HepG2 (cell line): ENCODE measurements around the gene TTC19. TPM values are rescaled to one million over a fixed set of nuclear protein-coding genes. Genes with fewer than 3 reads are reported as not detected.
A peak's percentile ranks its signal among the peaks of the same experiment; 100 is the strongest.

ENCODE experiments used
- EP300 ChIP-seq, 3 experiments: sonication (generic) in 1 of 3; formaldehyde crosslinking in 1 of 3; IDR thresholded peaks; 2 replicates each; pipeline versions ENCODE4 v1.5.1 to v1.6.1; 2011 to 2020; ENCODE audit warnings: low read depth in 2 of 3, low read length in 2 of 3, borderline replicate concordance in 1 of 3, improper control_type of control experiment in 1 of 3, mild to moderate bottlenecking in 1 of 3, missing genetic modification reagents in 1 of 3, moderate library complexity in 1 of 3
- KLF16 ChIP-seq, 2 experiments: sonication (generic) in 1 of 2; formaldehyde crosslinking in 1 of 2; IDR thresholded peaks; 2 replicates each; pipeline versions ENCODE4 v1.6.1 to v1.8.0; 2016 to 2023; ENCODE audit warnings: missing genetic modification reagents in 2 of 2, missing compliant biosample characterization in 1 of 2
- MYNN ChIP-seq: sonication (generic); formaldehyde crosslinking; IDR thresholded peaks from 2 replicates; pipeline ENCODE4 v1.4.0; 2020; ENCODE audit warnings: mild to moderate bottlenecking, low read depth, missing genetic modification reagents
- RCOR2 ChIP-seq: IDR thresholded peaks from 2 replicates; pipeline ENCODE4 v1.6.1; 2016; ENCODE audit warnings: missing biosample characterization, missing genetic modification reagents
- TEAD2 ChIP-seq: sonication (generic); formaldehyde crosslinking; IDR thresholded peaks from 2 replicates; pipeline ENCODE4 v1.9.0; 2021; ENCODE audit warnings: missing genetic modification reagents
- ZNF138 ChIP-seq: sonication (generic); formaldehyde crosslinking; IDR thresholded peaks from 2 replicates; pipeline ENCODE4 v1.5.0; 2020; ENCODE audit warnings: mild to moderate bottlenecking, low read depth, missing genetic modification reagents
- ZNF253 ChIP-seq: sonication (generic); formaldehyde crosslinking; IDR thresholded peaks from 2 replicates; pipeline ENCODE4 v1.8.0; 2022; ENCODE audit warnings: mild to moderate bottlenecking, missing genetic modification reagents, borderline replicate concordance
- ZNF431 ChIP-seq: sonication (generic); formaldehyde crosslinking; IDR thresholded peaks from 2 replicates; pipeline ENCODE4 v1.9.0; 2022; ENCODE audit warnings: missing genetic modification reagents, low read depth, mild to moderate bottlenecking, borderline replicate concordance
- ZNF556 ChIP-seq: sonication (generic); formaldehyde crosslinking; IDR thresholded peaks from 2 replicates; pipeline ENCODE4 v1.4.0; 2020; ENCODE audit warnings: mild to moderate bottlenecking, missing genetic modification reagents, borderline replicate concordance
- ZNF674 ChIP-seq: sonication (generic); formaldehyde crosslinking; IDR thresholded peaks from 2 replicates; pipeline ENCODE4 v1.5.0; 2020; ENCODE audit warnings: low read depth, mild to moderate bottlenecking, missing genetic modification reagents
- ZNF713 ChIP-seq: sonication (generic); formaldehyde crosslinking; IDR thresholded peaks from 2 replicates; pipeline ENCODE4 v1.4.0; 2020; ENCODE audit warnings: mild to moderate bottlenecking, missing genetic modification reagents
- ZNF777 ChIP-seq: sonication (generic); formaldehyde crosslinking; IDR thresholded peaks from 2 replicates; pipeline ENCODE4 v1.4.0; 2020; ENCODE audit warnings: missing genetic modification reagents
- polyA plus RNA-seq, 8 experiments: library from polyadenylated mRNA; depleted of rRNA in 3 of 8; stranded (reverse) in 7 of 8; unstranded in 1 of 8; fragments of >200 nt; fragmentation: Illumina TruSeq in 4 of 8; extraction: Trizol in 4 of 8; gene quantifications; 2 replicates each; pipeline versions ENCODE4 v1.2.1 to v1.2.3, GENCODE V29; 2011 to 2016; ENCODE audit warnings: low read depth in 4 of 8, missing spikeins in 1 of 8, mixed read lengths in 1 of 8; ENCODE audit not compliant: insufficient read depth in 1 of 8
- total RNA-seq, 5 experiments: library from RNA; depleted of rRNA; stranded (reverse); fragments of >200 nt; fragmentation: Illumina TruSeq; extraction: Trizol; gene quantifications; 2 replicates each; pipeline ENCODE4 v1.2.3, GENCODE V29; 2016; ENCODE audit warnings: low read depth in 1 of 5
- TF ChIP-seq, protein P1 (sequence below): sonication (generic); formaldehyde crosslinking; conservative IDR thresholded peaks from 2 replicates; pipeline ENCODE4 v1.4.0; 2020; ENCODE audit warnings: mild to moderate bottlenecking, missing genetic modification reagents, moderate library complexity
- TF ChIP-seq, protein P2 (sequence below): sonication (generic); formaldehyde crosslinking; IDR thresholded peaks from 2 replicates; pipeline ENCODE4 v1.8.1; 2023; ENCODE audit warnings: mild to moderate bottlenecking, missing genetic modification reagents
- TF ChIP-seq, protein P3 (sequence below): sonication (generic); formaldehyde crosslinking; IDR thresholded peaks from 2 replicates; pipeline ENCODE4 v1.4.0; 2020; ENCODE audit warnings: missing genetic modification reagents, borderline replicate concordance
- TF ChIP-seq, protein P4 (sequence below): sonication (generic); formaldehyde crosslinking; IDR thresholded peaks from 2 replicates; pipeline ENCODE4 v1.8.1; 2023; ENCODE audit warnings: mild to moderate bottlenecking, inconsistent platforms, moderate library complexity, missing genetic modification reagents, borderline replicate concordance

Gene TTC19
- total and polyA plus RNA-seq, 2 of the 13 experiments (the other 11 are each of a cell fraction or from before 2014, with no cell fraction given), result 4.4 to 24.3 TPM

DNA sequence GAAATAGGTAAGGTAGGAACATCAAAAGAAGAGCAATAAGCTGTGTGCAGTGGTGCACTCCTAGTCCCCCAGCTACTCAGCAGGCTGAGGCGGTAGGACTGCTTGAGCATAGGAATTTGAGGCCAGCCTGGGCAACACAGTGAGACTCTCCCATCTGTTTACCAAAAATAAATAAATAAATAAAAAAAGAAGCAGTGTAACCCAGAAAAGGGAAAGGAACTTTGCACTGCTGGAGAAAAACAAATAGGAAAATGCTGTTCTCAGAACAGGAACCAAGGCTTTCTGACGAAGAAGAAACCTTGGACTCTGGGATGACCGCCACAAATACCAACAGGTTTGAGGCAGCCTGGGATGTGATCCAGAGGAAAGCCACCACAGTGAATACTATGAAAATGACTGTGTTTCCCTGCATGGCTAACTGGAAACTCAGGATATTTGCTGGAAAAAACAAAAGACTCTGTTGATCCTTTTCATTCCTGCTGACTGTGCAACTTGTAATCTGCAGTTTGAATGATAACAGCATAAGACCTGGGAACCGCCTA lies 41.2 kb downstream of the TTC19 start (continued):
- no peak for TF ChIP-seq ZNF674 (CRISPR knock-in tag)
- no peak for TF ChIP-seq MYNN (CRISPR knock-in tag)
- no peak for TF ChIP-seq ZNF777 (CRISPR knock-in tag)
- TF ChIP-seq TEAD2 (CRISPR knock-in tag), result no peak
- TF ChIP-seq, protein P1, sequence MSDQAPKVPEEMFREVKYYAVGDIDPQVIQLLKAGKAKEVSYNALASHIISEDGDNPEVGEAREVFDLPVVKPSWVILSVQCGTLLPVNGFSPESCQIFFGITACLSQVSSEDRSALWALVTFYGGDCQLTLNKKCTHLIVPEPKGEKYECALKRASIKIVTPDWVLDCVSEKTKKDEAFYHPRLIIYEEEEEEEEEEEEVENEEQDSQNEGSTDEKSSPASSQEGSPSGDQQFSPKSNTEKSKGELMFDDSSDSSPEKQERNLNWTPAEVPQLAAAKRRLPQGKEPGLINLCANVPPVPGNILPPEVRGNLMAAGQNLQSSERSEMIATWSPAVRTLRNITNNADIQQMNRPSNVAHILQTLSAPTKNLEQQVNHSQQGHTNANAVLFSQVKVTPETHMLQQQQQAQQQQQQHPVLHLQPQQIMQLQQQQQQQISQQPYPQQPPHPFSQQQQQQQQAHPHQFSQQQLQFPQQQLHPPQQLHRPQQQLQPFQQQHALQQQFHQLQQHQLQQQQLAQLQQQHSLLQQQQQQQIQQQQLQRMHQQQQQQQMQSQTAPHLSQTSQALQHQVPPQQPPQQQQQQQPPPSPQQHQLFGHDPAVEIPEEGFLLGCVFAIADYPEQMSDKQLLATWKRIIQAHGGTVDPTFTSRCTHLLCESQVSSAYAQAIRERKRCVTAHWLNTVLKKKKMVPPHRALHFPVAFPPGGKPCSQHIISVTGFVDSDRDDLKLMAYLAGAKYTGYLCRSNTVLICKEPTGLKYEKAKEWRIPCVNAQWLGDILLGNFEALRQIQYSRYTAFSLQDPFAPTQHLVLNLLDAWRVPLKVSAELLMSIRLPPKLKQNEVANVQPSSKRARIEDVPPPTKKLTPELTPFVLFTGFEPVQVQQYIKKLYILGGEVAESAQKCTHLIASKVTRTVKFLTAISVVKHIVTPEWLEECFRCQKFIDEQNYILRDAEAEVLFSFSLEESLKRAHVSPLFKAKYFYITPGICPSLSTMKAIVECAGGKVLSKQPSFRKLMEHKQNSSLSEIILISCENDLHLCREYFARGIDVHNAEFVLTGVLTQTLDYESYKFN (CRISPR knock-in tag), result peak; percentile 96
- no peak for TF ChIP-seq ZNF253
- 0 out of 2 replicates have a peak, but pooled peaks have one; percentile 19 for TF ChIP-seq ZNF556 (CRISPR knock-in tag)
- peak; percentile 88 for TF ChIP-seq RCOR2 (CRISPR knock-in tag)
- 0 out of 4 replicates have a peak, but pooled peaks of 1 of the 2 experiments have one; percentile 42 for TF ChIP-seq KLF16 (CRISPR knock-in tag; IDR thresholded peaks at IDR 0.05)
- TF ChIP-seq ZNF713 (CRISPR knock-in tag), result no peak
- no peak for TF ChIP-seq ZNF138 (CRISPR knock-in tag)
- peak; percentile 35 to 68; a peak in 2 of 4 replicates for TF ChIP-seq EP300 (IDR thresholded peaks at IDR 0.05; ENCODE audit: low read depth in 2 of 2, low read length in 2 of 2)
- TF ChIP-seq EP300 (CRISPR knock-in tag; IDR thresholded peaks at IDR 0.05; ENCODE audit: borderline replicate concordance), result no peak
- no peak for TF ChIP-seq ZNF431 (CRISPR knock-in tag)
- TF ChIP-seq, protein P2, sequence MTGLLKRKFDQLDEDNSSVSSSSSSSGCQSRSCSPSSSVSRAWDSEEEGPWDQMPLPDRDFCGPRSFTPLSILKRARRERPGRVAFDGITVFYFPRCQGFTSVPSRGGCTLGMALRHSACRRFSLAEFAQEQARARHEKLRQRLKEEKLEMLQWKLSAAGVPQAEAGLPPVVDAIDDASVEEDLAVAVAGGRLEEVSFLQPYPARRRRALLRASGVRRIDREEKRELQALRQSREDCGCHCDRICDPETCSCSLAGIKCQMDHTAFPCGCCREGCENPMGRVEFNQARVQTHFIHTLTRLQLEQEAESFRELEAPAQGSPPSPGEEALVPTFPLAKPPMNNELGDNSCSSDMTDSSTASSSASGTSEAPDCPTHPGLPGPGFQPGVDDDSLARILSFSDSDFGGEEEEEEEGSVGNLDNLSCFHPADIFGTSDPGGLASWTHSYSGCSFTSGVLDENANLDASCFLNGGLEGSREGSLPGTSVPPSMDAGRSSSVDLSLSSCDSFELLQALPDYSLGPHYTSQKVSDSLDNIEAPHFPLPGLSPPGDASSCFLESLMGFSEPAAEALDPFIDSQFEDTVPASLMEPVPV (CRISPR knock-in tag), result no peak
- TF ChIP-seq, protein P3, sequence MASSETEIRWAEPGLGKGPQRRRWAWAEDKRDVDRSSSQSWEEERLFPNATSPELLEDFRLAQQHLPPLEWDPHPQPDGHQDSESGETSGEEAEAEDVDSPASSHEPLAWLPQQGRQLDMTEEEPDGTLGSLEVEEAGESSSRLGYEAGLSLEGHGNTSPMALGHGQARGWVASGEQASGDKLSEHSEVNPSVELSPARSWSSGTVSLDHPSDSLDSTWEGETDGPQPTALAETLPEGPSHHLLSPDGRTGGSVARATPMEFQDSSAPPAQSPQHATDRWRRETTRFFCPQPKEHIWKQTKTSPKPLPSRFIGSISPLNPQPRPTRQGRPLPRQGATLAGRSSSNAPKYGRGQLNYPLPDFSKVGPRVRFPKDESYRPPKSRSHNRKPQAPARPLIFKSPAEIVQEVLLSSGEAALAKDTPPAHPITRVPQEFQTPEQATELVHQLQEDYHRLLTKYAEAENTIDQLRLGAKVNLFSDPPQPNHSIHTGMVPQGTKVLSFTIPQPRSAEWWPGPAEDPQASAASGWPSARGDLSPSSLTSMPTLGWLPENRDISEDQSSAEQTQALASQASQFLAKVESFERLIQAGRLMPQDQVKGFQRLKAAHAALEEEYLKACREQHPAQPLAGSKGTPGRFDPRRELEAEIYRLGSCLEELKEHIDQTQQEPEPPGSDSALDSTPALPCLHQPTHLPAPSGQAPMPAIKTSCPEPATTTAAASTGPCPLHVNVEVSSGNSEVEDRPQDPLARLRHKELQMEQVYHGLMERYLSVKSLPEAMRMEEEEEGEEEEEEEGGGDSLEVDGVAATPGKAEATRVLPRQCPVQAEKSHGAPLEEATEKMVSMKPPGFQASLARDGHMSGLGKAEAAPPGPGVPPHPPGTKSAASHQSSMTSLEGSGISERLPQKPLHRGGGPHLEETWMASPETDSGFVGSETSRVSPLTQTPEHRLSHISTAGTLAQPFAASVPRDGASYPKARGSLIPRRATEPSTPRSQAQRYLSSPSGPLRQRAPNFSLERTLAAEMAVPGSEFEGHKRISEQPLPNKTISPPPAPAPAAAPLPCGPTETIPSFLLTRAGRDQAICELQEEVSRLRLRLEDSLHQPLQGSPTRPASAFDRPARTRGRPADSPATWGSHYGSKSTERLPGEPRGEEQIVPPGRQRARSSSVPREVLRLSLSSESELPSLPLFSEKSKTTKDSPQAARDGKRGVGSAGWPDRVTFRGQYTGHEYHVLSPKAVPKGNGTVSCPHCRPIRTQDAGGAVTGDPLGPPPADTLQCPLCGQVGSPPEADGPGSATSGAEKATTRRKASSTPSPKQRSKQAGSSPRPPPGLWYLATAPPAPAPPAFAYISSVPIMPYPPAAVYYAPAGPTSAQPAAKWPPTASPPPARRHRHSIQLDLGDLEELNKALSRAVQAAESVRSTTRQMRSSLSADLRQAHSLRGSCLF (CRISPR knock-in tag), result no peak
- TF ChIP-seq, protein P4, sequence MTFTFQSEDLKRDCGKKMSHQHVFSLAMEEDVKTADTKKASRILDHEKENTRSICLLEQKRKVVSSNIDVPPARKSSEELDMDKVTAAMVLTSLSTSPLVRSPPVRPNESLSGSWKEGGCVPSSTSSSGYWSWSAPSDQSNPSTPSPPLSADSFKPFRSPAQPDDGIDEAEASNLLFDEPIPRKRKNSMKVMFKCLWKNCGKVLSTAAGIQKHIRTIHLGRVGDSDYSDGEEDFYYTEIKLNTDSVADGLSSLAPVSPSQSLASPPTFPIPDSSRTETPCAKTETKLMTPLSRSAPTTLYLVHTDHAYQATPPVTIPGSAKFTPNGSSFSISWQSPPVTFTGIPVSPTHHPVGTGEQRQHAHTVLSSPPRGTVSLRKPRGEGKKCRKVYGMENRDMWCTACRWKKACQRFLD, result no peak
